NCI-H2171 treated with DMSO at 0.1 percent for 48 hours (cell line): ENCODE data around the gene PRDM16.

Experiments
- DNase-seq: peaks from one replicate; lab custom pipeline; 2025; lab: John Stamatoyannopoulos, UW

PRDM16 gene

GRCh38 chr1:3183813-3184212, 114.8 kb downstream of the PRDM16 start:
- DNase-seq, result no peak

- DNase-seq, result no peak
Observed at GRCh38 chr1:3184666-3185065, 115.7 kb downstream of the PRDM16 start.

- no peak for DNase-seq
Observed at GRCh38 chr1:3185896-3186525, 117.0 kb downstream of the PRDM16 start.

GRCh38 chr1:3186526-3186921, 117.5 kb downstream of the PRDM16 start:
- no peak for DNase-seq

- no peak for DNase-seq
Observed at GRCh38 chr1:3187415-3188149, 118.6 kb downstream of the PRDM16 start.

- DNase-seq, result no peak
Observed at GRCh38 chr1:3188150-3188971, 119.4 kb downstream of the PRDM16 start.

- DNase-seq, result no peak
Observed at GRCh38 chr1:3190256-3191041, 121.4 kb downstream of the PRDM16 start.

- no peak for DNase-seq
Observed at GRCh38 chr1:3192361-3192760, 123.4 kb downstream of the PRDM16 start.

- no peak for DNase-seq
Observed at GRCh38 chr1:3192825-3193224, 123.8 kb downstream of the PRDM16 start.

- no peak for DNase-seq
Observed at GRCh38 chr1:3193811-3194210, 124.8 kb downstream of the PRDM16 start.

- DNase-seq, result no peak
Observed at GRCh38 chr1:3194760-3195479, 125.9 kb downstream of the PRDM16 start.

- no peak for DNase-seq
Observed at GRCh38 chr1:3195480-3195815, 126.4 kb downstream of the PRDM16 start.

- DNase-seq, result no peak
Observed at GRCh38 chr1:3195966-3196515, 127.0 kb downstream of the PRDM16 start.

GRCh38 chr1:3196577-3197245, 127.7 kb downstream of the PRDM16 start:
- DNase-seq, result no peak

GRCh38 chr1:3197781-3198316, 128.8 kb downstream of the PRDM16 start:
- DNase-seq, result no peak

- no peak for DNase-seq
Observed at GRCh38 chr1:3198371-3199271, 129.6 kb downstream of the PRDM16 start.

GRCh38 chr1:3204725-3205124, 135.7 kb downstream of the PRDM16 start:
- DNase-seq, result no peak

- no peak for DNase-seq
Observed at GRCh38 chr1:3205815-3206214, 136.8 kb downstream of the PRDM16 start.

- DNase-seq, result no peak
Observed at GRCh38 chr1:3206696-3207095, 137.7 kb downstream of the PRDM16 start.
